Skin of body (tissue), 2 donors: ENCODE measurements around the gene TIGD7. TPM values are rescaled to one million over a fixed set of nuclear protein-coding genes. Genes with fewer than 3 reads are reported as not detected.

ENCODE experiments used
- DNase-seq: peaks from one replicate; lab custom pipeline; 2025; lab: John Stamatoyannopoulos, UW
- total RNA-seq: library from RNA; depleted of rRNA; stranded (reverse); fragments of >200 nt; gene quantifications from one replicate; pipeline ENCODE4 v1.2.3, GENCODE V29; 2014

The TIGD7 gene
- total RNA-seq = 10.3 TPM

- peak; percentile 78 for DNase-seq
Observed at GRCh38 chr16:3305109-3306068, at the start of gene TIGD7, which contains the start of gene ZNF75A. Gene TIGD7, minus strand, starts transcription at chr16:3305430. Its CDS starts 4,816 bp downstream, at chr16:3300614. Gene ZNF75A, plus strand, starts transcription at chr16:3305497. Its CDS starts 2,932 bp downstream, at chr16:3308429.

GRCh38 chr16:3349175-3349574, 43.9 kb upstream of the TIGD7 start:
- DNase-seq = no peak

GRCh38 chr16:3348547-3349167, 43.4 kb upstream of the TIGD7 start:
- no peak for DNase-seq

- DNase-seq = no peak
Observed at GRCh38 chr16:3347586-3347985, 42.4 kb upstream of the TIGD7 start.

- no peak for DNase-seq
Observed at GRCh38 chr16:3346041-3346440, 40.8 kb upstream of the TIGD7 start.

GRCh38 chr16:3328643-3329042, 23.4 kb upstream of the TIGD7 start:
- no peak for DNase-seq

- no peak for DNase-seq
Observed at GRCh38 chr16:3328104-3328503, 22.9 kb upstream of the TIGD7 start.

GRCh38 chr16:3327514-3327913, 22.3 kb upstream of the TIGD7 start:
- no peak for DNase-seq

- no peak for DNase-seq
Observed at GRCh38 chr16:3321816-3322215, 16.6 kb upstream of the TIGD7 start.

- no peak for DNase-seq
Observed at GRCh38 chr16:3317315-3317999, 12.2 kb upstream of the TIGD7 start.

GRCh38 chr16:3311496-3311895, 6.3 kb upstream of the TIGD7 start:
- no peak for DNase-seq

GRCh38 chr16:3306078-3306477, 848 bp upstream of the TIGD7 start:
- DNase-seq = no peak

- DNase-seq = no peak
Observed at GRCh38 chr16:3304370-3304769, 860 bp downstream of the TIGD7 start.

- no peak for DNase-seq
Observed at GRCh38 chr16:3295783-3296182, 9.4 kb downstream of the TIGD7 start.

GRCh38 chr16:3295209-3295608, 10.0 kb downstream of the TIGD7 start:
- no peak for DNase-seq

GRCh38 chr16:3292604-3293003, 12.6 kb downstream of the TIGD7 start:
- DNase-seq = no peak

GRCh38 chr16:3289998-3290673, 15.1 kb downstream of the TIGD7 start:
- no peak for DNase-seq

- no peak for DNase-seq
Observed at GRCh38 chr16:3285131-3285530, 20.1 kb downstream of the TIGD7 start.

GRCh38 chr16:3283543-3284447, 21.4 kb downstream of the TIGD7 start:
- no peak for DNase-seq
